ENCODE results near the gene OR4C16.

DNA sequence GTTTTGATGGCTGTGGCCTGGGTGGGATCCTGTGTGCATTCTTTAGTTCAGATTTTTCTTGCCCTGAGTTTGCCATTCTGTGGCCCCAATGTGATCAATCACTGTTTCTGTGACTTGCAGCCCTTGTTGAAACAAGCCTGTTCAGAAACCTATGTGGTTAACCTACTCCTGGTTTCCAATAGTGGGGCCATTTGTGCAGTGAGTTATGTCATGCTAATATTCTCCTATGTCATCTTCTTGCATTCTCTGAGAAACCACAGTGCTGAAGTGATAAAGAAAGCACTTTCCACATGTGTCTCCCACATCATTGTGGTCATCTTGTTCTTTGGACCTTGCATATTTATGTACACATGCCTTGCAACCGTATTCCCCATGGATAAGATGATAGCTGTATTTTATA, 620 bp downstream of the OR4C16 start:
- TF ChIP-seq EP300 (IDR thresholded peaks at IDR 0.05; ENCODE audit: borderline replicate concordance), result no peak
- TF ChIP-seq, protein P1, sequence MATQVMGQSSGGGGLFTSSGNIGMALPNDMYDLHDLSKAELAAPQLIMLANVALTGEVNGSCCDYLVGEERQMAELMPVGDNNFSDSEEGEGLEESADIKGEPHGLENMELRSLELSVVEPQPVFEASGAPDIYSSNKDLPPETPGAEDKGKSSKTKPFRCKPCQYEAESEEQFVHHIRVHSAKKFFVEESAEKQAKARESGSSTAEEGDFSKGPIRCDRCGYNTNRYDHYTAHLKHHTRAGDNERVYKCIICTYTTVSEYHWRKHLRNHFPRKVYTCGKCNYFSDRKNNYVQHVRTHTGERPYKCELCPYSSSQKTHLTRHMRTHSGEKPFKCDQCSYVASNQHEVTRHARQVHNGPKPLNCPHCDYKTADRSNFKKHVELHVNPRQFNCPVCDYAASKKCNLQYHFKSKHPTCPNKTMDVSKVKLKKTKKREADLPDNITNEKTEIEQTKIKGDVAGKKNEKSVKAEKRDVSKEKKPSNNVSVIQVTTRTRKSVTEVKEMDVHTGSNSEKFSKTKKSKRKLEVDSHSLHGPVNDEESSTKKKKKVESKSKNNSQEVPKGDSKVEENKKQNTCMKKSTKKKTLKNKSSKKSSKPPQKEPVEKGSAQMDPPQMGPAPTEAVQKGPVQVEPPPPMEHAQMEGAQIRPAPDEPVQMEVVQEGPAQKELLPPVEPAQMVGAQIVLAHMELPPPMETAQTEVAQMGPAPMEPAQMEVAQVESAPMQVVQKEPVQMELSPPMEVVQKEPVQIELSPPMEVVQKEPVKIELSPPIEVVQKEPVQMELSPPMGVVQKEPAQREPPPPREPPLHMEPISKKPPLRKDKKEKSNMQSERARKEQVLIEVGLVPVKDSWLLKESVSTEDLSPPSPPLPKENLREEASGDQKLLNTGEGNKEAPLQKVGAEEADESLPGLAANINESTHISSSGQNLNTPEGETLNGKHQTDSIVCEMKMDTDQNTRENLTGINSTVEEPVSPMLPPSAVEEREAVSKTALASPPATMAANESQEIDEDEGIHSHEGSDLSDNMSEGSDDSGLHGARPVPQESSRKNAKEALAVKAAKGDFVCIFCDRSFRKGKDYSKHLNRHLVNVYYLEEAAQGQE (IDR thresholded peaks at IDR 0.05; ENCODE audit: low read depth), result no peak
- no peak for TF ChIP-seq RAD21 (IDR thresholded peaks at IDR 0.05; ENCODE audit: low read depth)
- TF ChIP-seq MAX (IDR thresholded peaks at IDR 0.05), result no peak

All from Ishikawa (cell line).